GM12878 (cell line): ENCODE data around the gene OPCML. TPM values are rescaled to one million over a fixed set of nuclear protein-coding genes. Genes with fewer than 3 reads are reported as not detected.
A peak's percentile ranks its signal among the peaks of the same experiment; 100 is the strongest.

Experiments used
- BACH1 ChIP-seq: fragments of 450-650 bp; IDR thresholded peaks from 2 replicates; pipeline ENCODE4 v1.6.1; 2017; ENCODE audit warnings: mild to moderate bottlenecking, borderline replicate concordance
- BHLHE40 ChIP-seq, 2 experiments: fragments of 450-650 bp in 1 of 2; IDR thresholded peaks; 2 replicates each; pipeline ENCODE4 v1.6.1; 2011 to 2017; ENCODE audit warnings: low read depth in 2 of 2, borderline replicate concordance in 1 of 2, improper control_type of control experiment in 1 of 2, low read length in 1 of 2, mild to moderate bottlenecking in 1 of 2
- IKZF1 ChIP-seq: fragments of 450-650 bp; conservative IDR thresholded peaks from 2 replicates; pipeline ENCODE4 v1.6.1; 2017; ENCODE audit warnings: antibody characterized with exemption, mild to moderate bottlenecking
- MEF2B ChIP-seq: fragments of 450-650 bp; IDR thresholded peaks from 2 replicates; pipeline ENCODE4 v1.6.1; 2018; ENCODE audit warnings: mild to moderate bottlenecking, moderate library complexity; ENCODE audit not compliant: partially characterized antibody, poor library complexity, severe bottlenecking
- MXI1 ChIP-seq: fragments of 150-350 bp; IDR thresholded peaks from 2 replicates; pipeline ENCODE4 v1.6.1; 2011; ENCODE audit warnings: low read depth, mild to moderate bottlenecking, inconsistent platforms, low read length, improper control_type of control experiment
- PAX8 ChIP-seq: fragments of 450-650 bp; IDR thresholded peaks from 2 replicates; pipeline ENCODE4 v1.6.1; 2017; ENCODE audit warnings: mild to moderate bottlenecking, moderate library complexity
- SMARCA5 ChIP-seq: fragments of 450-650 bp; IDR thresholded peaks from 2 replicates; pipeline ENCODE4 v1.6.1; 2017; ENCODE audit warnings: mild to moderate bottlenecking
- SRF ChIP-seq, 2 experiments: IDR thresholded peaks; 2 replicates each; pipeline ENCODE4 v1.6.1; 2011; ENCODE audit warnings: low read depth in 2 of 2, low read length in 2 of 2, mild to moderate bottlenecking in 1 of 2, moderate library complexity in 1 of 2
- STAT3 ChIP-seq: IDR thresholded peaks from 2 replicates; pipeline ENCODE4 v1.6.1; 2011; ENCODE audit warnings: low read depth, low read length, improper control_type of control experiment
- TARDBP ChIP-seq: IDR thresholded peaks from 2 replicates; pipeline ENCODE4 v1.6.1; 2016; ENCODE audit warnings: borderline replicate concordance
- TCF3 ChIP-seq: IDR thresholded peaks from 2 replicates; pipeline ENCODE4 v1.6.1; 2012; ENCODE audit warnings: low read depth, mild to moderate bottlenecking, low read length, borderline replicate concordance; ENCODE audit not compliant: insufficient read depth
- ZBTB4 ChIP-seq: fragments of 450-650 bp; formaldehyde crosslinking; IDR thresholded peaks from 2 replicates; pipeline ENCODE4 v1.4.0; 2022; ENCODE audit warnings: mild to moderate bottlenecking, moderate library complexity
- ZNF274 ChIP-seq: IDR thresholded peaks from one replicate; pipeline ENCODE4 v1.8.0; 2011; ENCODE audit not compliant: insufficient read length, insufficient read depth
- polyA plus RNA-seq, 11 experiments: library from polyadenylated mRNA; depleted of rRNA in 4 of 11; unstranded in 6 of 11; stranded (reverse) in 5 of 11; fragments of >200 nt; fragmentation: Nextera tagmentation in 4 of 11; fragmentation: Illumina TruSeq in 1 of 11; extraction: Ambion mirVana in 4 of 11; extraction: Trizol in 1 of 11; gene quantifications; 1 replicate in 1 of 11; 2 replicates in 10 of 11; pipeline versions ENCODE4 v1.2.1 to v1.2.3, GENCODE V29; 2011 to 2016; ENCODE audit warnings: inconsistent platforms in 2 of 11, missing spikeins in 2 of 11, low read depth in 1 of 11
- total RNA-seq, 4 experiments: library from RNA; depleted of rRNA in 3 of 4; stranded (reverse); fragments of >200 nt in 3 of 4; fragmentation: Illumina TruSeq in 1 of 4; extraction: Trizol in 1 of 4; gene quantifications; 2 replicates each; pipeline versions ENCODE4 v1.2.1 to v1.2.3, GENCODE V29; 2013 to 2021
- TF ChIP-seq, protein P1 (sequence below): IDR thresholded peaks from 2 replicates; pipeline ENCODE4 v1.6.1; 2012; ENCODE audit warnings: low read depth, low read length, improper control_type of control experiment
- TF ChIP-seq, protein P2 (sequence below): fragments of 450-650 bp; IDR thresholded peaks from 2 replicates; pipeline ENCODE4 v1.6.1; 2016; ENCODE audit warnings: mild to moderate bottlenecking, moderate library complexity, borderline replicate concordance
- TF ChIP-seq, protein P3 (sequence below): fragments of 450-650 bp; conservative IDR thresholded peaks from 2 replicates; pipeline ENCODE4 v1.6.1; 2017; ENCODE audit warnings: mild to moderate bottlenecking, moderate library complexity

OPCML gene
- total and polyA plus RNA-seq, 10 of the 15 experiments (the other 5 are each of a cell fraction or from before 2014, with no cell fraction given), result 0.84 TPM; not detected in 9

GRCh38 chr11:133269267-133269666 lies 263.0 kb downstream of the OPCML start (continued):
- TF ChIP-seq SRF (IDR thresholded peaks at IDR 0.05; ENCODE audit: low read depth in 2 of 2, low read length in 2 of 2) (peak in 1 of 2 experiments; percentile 20; a peak in 1 of 4 replicates), PAX8 (no peak), STAT3 (no peak; the same call in 1 of the 2 replicates), MXI1 (no peak; the same call in 1 of the 2 replicates), TARDBP (no peak; the same call in 1 of the 2 replicates), MEF2B (peak; percentile 95), TCF3 (peak; percentile 23; the same call in 1 of the 2 replicates), ZBTB4 (CRISPR knock-in tag) (no peak), ZNF274 (no peak), BHLHE40 (IDR thresholded peaks at IDR 0.05; ENCODE audit: borderline replicate concordance in 1 of 2, low read depth in 2 of 2, low read length in 1 of 2) (peak; percentile 64 to 74), BACH1 (peak; percentile 61; the same call in 1 of the 2 replicates), SMARCA5 (no peak), IKZF1 (peak; percentile 87)
- TF ChIP-seq, protein P1, sequence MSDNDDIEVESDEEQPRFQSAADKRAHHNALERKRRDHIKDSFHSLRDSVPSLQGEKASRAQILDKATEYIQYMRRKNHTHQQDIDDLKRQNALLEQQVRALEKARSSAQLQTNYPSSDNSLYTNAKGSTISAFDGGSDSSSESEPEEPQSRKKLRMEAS, result no peak
- TF ChIP-seq, protein P2, sequence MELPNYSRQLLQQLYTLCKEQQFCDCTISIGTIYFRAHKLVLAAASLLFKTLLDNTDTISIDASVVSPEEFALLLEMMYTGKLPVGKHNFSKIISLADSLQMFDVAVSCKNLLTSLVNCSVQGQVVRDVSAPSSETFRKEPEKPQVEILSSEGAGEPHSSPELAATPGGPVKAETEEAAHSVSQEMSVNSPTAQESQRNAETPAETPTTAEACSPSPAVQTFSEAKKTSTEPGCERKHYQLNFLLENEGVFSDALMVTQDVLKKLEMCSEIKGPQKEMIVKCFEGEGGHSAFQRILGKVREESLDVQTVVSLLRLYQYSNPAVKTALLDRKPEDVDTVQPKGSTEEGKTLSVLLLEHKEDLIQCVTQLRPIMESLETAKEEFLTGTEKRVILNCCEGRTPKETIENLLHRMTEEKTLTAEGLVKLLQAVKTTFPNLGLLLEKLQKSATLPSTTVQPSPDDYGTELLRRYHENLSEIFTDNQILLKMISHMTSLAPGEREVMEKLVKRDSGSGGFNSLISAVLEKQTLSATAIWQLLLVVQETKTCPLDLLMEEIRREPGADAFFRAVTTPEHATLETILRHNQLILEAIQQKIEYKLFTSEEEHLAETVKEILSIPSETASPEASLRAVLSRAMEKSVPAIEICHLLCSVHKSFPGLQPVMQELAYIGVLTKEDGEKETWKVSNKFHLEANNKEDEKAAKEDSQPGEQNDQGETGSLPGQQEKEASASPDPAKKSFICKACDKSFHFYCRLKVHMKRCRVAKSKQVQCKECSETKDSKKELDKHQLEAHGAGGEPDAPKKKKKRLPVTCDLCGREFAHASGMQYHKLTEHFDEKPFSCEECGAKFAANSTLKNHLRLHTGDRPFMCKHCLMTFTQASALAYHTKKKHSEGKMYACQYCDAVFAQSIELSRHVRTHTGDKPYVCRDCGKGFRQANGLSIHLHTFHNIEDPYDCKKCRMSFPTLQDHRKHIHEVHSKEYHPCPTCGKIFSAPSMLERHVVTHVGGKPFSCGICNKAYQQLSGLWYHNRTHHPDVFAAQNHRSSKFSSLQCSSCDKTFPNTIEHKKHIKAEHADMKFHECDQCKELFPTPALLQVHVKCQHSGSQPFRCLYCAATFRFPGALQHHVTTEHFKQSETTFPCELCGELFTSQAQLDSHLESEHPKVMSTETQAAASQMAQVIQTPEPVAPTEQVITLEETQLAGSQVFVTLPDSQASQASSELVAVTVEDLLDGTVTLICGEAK, result peak; percentile 97
- TF ChIP-seq, protein P3, sequence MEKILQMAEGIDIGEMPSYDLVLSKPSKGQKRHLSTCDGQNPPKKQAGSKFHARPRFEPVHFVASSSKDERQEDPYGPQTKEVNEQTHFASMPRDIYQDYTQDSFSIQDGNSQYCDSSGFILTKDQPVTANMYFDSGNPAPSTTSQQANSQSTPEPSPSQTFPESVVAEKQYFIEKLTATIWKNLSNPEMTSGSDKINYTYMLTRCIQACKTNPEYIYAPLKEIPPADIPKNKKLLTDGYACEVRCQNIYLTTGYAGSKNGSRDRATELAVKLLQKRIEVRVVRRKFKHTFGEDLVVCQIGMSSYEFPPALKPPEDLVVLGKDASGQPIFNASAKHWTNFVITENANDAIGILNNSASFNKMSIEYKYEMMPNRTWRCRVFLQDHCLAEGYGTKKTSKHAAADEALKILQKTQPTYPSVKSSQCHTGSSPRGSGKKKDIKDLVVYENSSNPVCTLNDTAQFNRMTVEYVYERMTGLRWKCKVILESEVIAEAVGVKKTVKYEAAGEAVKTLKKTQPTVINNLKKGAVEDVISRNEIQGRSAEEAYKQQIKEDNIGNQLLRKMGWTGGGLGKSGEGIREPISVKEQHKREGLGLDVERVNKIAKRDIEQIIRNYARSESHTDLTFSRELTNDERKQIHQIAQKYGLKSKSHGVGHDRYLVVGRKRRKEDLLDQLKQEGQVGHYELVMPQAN, result no peak
